Measurements from ENCODE around the gene PITPNC1.

- TF ChIP-seq, protein P1, sequence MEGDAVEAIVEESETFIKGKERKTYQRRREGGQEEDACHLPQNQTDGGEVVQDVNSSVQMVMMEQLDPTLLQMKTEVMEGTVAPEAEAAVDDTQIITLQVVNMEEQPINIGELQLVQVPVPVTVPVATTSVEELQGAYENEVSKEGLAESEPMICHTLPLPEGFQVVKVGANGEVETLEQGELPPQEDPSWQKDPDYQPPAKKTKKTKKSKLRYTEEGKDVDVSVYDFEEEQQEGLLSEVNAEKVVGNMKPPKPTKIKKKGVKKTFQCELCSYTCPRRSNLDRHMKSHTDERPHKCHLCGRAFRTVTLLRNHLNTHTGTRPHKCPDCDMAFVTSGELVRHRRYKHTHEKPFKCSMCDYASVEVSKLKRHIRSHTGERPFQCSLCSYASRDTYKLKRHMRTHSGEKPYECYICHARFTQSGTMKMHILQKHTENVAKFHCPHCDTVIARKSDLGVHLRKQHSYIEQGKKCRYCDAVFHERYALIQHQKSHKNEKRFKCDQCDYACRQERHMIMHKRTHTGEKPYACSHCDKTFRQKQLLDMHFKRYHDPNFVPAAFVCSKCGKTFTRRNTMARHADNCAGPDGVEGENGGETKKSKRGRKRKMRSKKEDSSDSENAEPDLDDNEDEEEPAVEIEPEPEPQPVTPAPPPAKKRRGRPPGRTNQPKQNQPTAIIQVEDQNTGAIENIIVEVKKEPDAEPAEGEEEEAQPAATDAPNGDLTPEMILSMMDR (IDR thresholded peaks at IDR 0.05; ENCODE audit: low read length), result no peak
- no peak for TF ChIP-seq EZH2 (IDR thresholded peaks at IDR 0.05; ENCODE audit: borderline replicate concordance, low read length)
These were observed 301.3 kb downstream of the PITPNC1 start for GRCh38 chr17:67678414-67678813.

Measured in OCI-LY1 (cell line).